KG1 (cell line): Measurements from ENCODE around the gene TEAD4.

Source experiments
- DNase-seq: peaks from one replicate; lab custom pipeline; 2025; lab: John Stamatoyannopoulos, UW

TEAD4 gene

DNA sequence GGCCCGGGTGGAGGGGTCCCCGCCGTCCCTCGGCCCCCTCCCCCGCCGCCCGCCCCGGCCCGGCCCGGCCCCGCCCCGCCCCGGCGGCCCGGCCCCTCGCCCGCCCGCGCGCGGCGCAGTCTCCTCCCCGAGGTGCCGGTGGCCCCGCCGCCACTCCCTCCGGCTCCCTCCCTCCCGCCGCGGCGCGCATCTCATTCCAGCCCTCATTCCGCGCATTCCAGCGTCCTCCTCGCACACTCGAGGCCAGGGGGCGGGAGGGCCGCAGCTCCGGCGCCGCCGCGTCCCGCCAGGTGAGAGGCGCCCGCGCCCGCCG, at the start of gene TEAD4:
Gene TEAD4 (plus strand): TSS at position 206 of the 313 bp plus-strand sequence.
- no peak for DNase-seq

DNA sequence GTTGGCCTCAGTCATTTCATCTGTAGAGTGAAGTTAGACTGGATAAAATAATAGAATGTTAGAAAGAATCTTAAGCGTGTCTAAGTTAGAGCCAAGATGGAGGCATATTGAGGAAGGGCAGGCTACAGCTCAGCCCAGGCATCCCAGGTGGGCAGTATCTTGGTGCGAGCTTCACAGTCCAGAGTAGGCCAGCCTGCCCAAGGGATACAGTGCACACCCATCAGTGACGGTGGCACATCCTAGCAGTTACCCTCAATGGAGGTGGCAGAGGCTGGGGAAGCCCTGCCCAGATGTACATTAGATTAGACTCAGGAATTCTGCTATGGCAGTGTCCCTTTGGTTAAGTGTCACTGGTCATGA, 47.0 kb upstream of the TEAD4 start:
- no peak for DNase-seq

DNA sequence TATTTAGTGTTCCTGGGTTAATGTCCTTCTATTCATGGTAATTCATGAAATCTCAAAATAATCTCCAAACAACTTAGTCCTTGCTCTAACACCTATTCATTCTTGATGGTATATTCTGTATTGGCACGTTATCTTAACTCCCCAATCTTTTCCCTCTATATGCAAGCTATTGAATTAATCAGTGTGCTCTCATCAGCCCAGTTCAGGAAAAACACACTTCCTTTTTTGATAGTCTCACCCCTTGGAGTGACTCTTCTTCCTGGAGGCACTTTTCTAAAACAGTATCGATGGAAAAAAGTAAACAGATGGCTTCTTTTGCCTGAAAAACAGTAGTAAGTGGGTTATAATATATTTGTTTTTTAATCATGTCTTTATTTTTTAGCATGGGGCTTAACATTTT, 39.9 kb upstream of the TEAD4 start:
- DNase-seq = no peak

DNA sequence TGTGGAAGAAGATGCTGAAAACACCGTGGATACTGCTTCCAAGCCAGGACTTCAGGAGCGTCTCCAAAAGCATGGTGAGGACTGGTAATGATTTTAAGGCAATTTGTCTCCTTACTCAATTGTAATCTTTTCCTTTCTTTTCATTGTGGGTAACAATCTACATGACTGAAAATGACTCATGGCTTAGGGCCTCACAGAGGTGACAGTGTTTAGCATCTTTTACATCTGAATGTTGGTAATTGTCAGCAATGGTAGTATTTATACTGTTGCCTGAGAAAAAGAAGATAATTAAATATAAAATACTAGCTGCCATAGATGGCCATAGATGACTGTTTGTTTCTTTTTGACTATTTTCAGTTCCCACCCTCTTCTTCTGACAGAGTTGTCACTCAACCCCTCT, 36.9 kb upstream of the TEAD4 start:
- no peak for DNase-seq

DNA sequence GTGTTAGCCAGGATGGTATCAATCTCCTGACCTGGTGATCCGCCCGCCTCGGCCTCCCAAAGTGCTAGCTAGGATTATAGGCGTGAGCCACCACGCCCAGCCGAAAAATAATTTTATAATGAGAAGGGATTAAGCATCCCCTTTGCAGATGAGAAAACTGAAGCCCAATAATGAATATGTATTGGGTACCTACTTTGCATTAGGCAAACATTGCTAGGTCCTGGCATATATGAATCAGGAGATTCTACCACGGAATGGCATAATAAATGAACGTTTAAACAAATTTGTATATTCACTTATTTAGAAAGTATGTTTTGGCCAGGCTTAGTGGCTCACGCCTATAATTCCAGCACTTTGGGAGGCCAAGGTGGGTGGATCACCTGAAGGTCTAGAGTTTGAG, 36.1 kb upstream of the TEAD4 start:
- DNase-seq = no peak

DNA sequence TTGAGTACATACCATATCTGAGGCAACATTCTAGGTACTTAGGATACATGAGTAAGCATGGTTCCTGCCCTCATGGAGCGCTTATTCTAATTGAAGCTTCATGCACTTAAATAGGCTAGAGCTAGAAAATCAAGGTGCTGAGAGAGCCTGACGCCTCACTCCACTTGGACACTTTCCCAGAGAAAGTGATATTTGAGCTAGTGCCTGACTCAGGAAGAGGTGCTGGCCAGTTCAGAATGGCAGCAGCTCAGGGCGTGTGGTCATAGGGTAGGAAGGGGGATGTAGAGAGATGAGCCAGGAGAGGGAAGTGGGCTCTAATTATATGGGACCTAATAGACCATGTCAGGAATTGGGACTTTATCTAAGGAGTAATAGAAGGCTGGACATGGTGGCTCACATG, 35.2 kb upstream of the TEAD4 start:
- no peak for DNase-seq

DNA sequence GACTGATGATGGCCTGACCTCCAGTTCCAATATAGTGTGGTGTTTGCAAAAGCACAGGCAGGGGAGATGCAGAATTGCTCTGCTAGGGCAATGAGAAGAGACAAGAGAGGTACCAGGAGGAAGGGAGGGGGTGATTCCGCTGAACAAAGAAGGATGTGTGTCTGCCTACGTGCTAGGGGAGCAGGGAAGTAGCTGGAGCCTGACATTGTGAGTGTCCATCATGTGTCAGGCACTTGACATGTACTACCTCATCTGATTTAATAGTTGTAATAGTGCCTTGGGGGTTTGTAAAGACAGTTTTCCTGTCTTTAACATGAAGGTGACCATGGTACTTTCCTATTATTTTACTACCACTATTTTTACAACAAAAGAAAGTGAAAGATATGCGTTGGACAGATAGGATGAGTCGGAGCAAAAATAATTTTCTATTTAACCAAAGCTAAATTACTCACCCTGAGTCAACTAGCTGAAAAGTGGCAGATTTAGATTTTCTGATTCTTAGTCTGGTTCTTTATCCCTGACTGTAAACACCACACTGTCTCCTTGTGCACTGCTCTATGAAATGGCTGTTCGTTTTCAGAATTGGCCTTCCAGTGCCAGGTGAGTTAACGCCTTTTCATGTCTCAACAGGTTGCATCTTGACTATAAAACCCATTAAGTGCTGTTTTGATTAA, 33.7 kb upstream of the TEAD4 start:
- no peak for DNase-seq

DNA sequence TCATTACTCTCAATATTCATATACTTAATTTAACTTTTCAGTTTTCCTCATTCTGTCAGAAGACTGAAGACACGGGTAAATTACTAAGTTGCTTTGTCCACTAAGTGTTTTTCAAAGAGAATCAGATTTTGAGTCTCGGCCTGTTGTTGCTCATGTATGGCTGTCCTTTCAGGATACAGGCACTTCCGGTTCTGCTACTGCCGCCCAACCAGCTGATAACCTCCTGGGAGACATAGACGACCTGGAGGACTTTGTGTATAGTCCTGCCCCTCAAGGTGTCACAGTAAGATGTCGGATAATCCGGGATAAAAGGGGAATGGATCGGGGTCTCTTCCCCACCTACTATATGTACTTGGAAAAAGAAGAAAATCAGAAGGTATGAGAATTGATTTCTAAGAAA, 28.3 kb upstream of the TEAD4 start:
- DNase-seq = no peak

DNA sequence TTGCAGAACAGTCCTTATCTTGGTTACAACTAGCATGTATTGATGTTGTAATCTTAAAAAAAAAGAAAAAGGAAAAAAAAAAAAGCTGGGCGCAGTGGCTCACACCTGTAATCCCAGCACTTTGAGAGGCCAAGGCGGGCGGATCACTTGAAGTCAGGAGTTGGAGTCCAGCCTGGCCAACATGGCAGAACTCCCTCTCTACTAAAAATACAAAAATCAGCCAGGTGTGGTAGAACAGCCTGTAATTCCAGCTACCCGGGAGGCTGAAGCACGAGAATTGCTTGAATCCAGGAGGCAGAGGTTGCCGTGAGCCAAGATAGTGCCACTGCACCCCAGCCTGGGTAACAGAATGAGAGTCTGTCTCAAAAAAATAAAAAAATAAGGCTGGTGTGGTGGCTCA, 25.6 kb upstream of the TEAD4 start:
- no peak for DNase-seq

DNA sequence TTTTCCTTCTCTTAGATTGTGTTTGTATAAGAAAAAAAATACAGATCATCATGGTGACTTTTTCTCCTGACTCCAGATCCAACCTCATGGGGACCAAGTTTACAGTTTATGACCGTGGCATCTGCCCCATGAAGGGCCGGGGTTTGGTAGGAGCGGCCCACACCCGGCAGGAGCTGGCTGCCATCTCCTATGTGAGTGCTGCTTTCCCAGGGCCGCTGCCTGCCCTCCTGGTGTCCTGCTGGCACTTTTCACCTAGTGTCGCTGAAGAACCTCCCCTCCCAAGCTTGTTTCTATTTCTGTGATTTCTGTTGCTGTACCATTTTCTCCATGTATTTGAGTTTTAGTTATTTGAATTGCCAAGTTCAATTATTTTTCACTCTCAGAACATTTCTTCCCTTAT, 24.8 kb upstream of the TEAD4 start:
- DNase-seq = no peak

DNA sequence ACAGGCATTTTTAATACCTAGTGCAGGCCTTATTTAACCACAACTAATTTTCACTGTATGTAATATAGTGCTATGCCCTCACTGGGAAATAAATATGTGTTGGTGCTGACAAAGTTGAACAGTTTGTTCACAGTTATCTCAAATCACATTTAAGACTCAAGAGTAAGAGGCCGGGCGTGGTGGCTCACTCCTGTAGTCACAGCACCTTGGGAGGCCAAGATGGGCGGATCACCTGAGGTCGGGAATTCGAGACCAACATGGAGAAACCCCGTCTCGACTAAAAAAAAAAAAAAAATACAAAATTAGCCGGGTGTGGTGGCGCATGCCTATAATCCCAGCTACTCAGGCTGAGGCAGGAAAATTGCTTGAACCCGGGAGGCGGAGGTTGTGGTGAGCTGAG, 22.9 kb upstream of the TEAD4 start:
- no peak for DNase-seq

DNA sequence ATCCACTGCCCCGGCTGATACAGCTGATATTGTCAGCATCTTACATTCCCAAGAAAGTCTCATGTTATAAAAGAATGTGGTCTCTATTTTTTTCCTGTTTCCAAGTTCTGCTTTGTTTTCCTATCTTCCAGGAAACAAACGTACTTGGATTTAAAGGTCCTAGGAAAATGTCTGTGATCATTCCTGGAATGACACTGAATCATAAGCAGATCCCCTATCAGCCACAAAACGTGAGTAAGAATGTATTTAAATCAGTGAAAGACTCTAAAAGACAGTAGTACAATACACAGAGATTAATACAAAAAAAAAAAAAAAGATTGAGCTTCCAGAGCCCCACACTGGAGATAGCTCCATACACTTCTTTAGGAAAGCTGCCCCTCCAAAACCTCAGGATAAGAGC, 21.7 kb upstream of the TEAD4 start:
- DNase-seq = no peak

DNA sequence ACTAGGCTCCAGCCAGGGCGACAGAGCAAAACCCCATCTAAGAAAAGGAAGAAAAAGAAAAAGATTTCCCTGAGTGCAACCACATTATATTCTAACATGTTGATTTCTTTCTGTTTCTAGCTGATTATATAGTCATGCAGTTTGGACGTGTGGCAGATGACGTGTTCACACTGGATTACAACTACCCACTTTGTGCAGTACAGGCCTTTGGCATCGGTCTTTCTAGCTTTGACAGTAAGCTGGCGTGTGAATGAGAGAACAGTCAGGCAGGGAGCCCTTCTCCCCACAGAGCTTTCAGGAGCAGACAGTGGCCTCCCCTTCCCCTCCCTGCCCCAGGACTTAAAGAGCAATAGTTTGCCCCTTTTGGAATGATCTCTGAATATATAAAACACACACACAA, 20.0 kb upstream of the TEAD4 start:
- DNase-seq = no peak

DNA sequence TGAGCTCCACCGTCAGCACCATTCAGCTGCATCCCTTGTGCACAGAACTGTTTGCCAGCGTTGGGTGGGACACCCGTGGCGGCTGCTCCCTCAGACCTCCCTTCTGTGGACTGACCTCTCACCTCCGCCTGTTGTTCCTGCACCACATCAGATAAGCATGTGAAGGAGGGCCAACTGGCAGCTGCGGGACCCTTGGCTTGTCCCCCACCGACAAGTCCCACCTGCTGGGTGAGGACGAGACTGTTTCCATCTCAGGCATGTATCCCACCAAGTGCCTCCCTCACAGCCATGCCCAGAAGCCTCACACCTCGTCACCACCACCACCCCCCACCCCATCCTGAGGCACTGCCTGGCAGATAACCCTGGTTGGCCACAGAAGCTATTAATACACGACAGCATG, 18.6 kb upstream of the TEAD4 start:
- no peak for DNase-seq

DNA sequence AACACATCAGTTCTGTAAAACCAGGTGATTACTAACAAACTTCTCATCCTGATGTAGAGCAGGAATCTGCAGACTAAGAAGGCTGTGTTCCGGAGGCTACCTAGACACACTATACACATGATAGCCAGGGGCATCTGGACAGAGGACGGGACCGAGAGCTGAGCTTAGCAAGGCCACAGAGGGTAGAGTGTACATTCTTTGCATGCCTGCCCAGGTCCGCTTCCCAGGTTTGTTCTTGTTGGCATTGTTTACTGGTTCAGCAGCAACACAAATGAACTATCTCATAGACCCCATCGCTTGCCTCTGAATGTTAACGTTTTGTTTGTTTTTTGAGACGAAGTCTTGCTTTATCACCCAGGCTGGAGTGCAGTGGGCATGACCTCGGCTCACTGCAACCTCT, 17.7 kb upstream of the TEAD4 start:
- DNase-seq = no peak

DNA sequence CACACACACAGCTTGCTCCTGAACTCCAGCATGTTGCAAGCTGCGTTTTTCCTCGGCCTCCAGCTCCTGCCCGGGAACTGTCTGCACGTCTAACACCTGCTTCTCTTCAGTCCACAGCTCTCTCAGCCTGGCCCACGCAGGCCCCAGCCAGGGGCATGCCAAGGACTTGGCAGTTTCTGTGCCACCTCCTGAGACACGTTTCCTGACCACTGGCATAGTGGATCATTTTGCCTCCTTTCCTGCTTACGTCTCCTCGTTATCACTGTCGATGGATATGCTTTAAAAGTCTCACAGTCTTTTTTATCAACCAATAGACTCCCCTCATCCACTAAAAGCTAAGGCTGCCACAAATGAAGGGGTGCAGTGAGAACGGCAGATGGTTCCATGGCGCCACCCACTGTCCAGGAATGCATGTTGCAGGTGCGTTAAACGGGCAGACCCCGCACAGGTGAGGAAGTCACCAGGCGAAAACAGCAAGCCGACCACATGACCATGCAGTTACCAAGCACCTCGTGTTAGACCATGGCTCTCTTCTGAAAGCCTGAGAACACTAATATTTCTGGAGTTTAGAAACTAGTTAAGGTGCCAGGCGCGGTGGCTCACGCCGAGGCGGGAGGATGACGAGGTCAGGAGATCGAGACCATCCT, 14.7 kb upstream of the TEAD4 start:
- DNase-seq = no peak

DNA sequence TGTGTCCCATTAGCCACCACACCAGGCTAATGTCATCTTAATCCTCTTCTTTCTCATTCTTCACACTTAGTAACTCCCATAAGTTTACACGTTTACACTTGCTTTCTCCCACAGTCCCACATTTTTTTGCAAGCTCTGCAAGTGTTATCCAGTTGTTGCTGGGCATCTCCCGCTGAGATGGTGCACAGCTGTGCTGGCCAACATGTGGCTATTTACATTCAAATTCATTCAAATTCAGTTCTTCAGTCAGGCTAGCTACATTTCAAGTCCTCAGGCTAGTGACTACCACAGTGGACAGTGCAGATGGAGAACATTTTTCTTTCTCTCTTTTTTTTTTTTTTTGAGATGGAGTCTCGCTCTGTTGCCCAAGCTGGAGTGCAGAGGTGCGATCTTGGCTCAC, 9.8 kb upstream of the TEAD4 start:
- DNase-seq = no peak

DNA sequence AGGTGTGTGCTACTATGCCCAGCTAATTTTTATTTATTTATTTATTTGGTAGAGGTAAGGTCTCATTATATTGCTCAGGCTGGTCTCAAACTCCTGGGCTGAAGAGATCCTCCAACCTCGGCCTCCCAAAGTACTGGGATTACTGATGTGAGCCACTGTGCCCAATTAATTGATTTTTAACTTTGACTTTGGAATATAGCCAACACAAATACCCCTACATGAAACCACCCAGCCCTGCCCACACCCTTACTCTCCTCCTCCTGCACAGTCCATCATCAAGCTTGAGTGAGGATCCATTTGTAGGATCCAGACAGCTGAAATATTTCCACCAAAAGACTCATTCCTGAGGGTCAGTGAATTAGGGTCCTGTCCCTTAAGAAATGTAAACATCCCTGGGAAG, 3.3 kb upstream of the TEAD4 start:
- no peak for DNase-seq

DNA sequence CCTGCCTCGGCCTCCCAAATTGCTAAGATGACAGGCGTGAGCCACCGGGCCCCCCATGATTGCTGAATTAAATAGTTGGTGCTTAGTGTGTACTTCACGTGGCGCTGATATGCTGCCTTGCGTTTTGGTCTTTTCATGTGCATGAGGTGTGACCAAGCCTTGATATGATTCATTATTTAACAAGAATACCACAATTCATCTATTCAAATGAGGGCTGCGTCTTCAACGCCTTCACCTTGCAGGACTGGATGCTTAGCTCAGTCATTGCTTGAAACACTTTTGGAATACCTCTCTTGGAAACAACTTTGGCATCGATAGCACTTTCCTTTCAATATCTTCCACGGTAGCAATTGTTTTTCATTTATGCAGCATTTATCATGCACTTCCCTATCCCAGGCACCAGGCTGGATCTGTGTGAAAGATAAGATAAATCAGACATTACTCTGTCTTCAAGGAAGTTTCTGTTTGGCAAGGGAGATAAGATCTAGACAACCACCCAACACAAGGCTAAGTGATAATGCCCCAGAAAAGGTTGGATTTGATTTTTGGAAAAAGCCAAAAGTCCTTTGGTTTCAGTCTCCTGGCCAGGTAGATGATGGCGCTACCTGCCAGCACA, 1.3 kb upstream of the TEAD4 start:
- DNase-seq = no peak

DNA sequence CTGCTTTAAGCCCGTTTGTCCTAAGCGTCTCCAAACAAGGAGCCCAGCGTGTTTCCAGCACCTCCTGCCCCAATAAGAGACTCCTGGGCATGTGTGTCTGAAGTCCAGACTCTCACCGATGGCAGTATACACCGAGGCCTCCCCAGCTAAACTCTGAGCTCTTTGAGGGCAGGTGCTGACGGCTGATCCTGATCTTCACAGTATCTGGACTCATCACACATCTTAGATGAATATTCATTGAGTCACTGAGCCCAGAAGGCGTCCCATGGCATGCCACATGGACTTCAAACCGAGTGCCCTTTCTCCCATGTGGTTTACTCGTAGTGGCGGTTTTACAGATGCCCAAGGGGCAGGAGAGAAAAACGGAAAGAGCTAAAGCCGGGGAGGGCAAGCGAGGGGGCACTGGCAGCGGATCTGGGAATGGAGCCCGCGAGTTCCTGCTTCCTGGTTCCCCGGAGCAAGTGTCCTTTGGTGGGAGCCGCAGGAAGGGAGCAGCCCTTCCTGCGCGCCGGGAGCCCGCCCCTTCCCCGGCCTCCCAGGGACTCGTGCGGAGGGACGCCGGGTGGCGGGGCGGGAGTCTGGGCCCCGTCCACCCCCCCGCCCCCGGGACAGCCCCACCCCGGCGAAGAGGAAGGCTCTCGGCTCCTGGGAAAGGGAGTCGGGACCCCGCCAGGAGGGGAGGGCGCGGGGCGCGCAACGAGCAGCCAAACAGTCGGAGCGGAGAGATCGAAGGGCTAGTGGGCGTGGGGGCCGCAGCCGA, 585 bp upstream of the TEAD4 start:
- DNase-seq = no peak

DNA sequence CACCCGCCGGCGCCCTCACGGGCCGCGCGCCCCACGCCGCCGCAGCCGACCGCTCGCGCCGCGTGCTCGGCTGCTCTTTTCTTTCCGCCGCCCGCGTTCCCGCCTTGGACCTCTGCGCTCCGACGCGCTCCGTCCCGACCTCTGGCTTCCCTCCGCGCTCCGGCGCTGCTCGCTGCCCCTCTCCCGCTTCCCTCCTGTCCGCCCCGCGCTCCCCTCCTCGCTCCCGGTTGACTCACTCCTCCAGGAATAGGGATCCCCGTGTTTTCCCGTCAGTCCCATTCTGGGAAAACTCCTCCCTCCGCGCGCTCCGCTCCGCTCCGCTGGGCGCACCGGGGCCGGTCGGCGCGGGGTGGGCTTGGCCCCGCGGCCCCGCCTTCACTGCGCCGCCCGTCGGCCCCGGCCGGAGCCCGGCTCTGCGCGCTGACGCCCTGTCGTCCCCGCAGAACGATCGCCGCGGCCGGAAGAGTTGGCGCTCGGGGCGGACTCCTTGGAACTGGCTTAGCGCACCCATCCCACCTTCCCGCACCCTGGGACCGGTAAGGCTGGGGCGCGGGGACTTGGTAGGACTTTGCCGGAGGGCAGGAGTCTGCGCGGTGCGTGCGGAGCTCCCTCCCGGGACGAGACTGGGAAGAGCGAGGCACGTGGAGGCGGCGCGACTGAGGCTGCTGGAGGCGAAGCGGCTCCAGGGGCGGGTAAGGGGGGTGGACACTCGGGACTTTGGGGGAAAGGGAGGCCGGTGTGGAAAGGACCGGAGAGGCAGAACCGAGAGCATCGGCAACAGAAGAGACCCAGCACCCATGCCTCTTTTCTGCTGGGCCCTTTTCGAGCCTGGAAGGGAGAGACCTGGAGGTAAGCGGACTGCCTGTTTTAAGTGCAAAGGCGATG, 550 bp downstream of the TEAD4 start:
- no peak for DNase-seq

DNA sequence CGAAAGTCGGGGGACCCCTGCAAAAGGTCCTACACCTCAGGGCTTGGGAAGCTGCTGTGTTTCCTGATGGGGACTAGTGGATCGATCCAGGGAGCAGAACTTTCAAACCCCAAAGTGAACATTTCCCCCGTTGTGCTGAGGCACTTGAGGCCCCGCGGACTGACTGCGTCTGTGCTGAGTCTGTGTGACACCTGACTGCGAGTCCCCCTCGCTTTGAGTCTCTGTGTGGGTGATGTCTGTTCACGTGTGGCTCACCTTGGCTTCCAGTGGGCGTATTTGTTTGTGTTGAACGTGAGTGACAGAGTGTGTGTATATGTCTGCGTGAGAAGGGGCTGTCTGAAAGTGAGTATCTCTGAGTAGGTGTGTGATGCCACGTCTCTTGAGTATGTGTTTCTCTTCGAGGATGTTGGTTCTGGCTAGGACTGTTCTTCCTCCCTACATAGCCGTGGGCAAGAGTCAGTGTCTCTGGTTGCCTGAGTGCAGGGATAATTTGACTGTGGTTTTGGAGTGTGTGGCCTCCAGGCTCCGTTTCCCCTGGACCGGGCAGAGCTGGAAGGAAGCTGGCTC, 1.3 kb downstream of the TEAD4 start:
- DNase-seq = no peak
